ENCODE data around the gene FAM98C.
A peak's percentile ranks its signal among the peaks of the same experiment; 100 is the strongest.

FAM98C gene

GRCh38 chr19:38386300-38386970, 16.5 kb upstream of the FAM98C start:
- Mint-ChIP-seq H3K27ac (no peak overlapping the region), H3K36me3 (ENCODE audit: low read depth) (peaks cover 43% of the 10 kb centered on the region), H3K27me3 (peaks cover 24% of the 10 kb centered on the region), H3K4me1 (ENCODE audit: low read depth) (peaks cover 29% of the 10 kb centered on the region), H3K9me3 (no peaks in the 10 kb centered on the region), H3K4me3 (no peak overlapping the region)
- peak; percentile 38 for DNase-seq

- H3K36me3 Mint-ChIP-seq (ENCODE audit: low read depth): peaks cover 37% of the 10 kb centered on the region
- H3K4me1 Mint-ChIP-seq (ENCODE audit: low read depth): peaks cover 29% of the 10 kb centered on the region
- DNase-seq: no peak
- peaks cover 24% of the 10 kb centered on the region for H3K27me3 Mint-ChIP-seq
- peak overlapping the region; percentile 60 for H3K4me3 Mint-ChIP-seq
- H3K9me3 Mint-ChIP-seq: no peaks in the 10 kb centered on the region
- H3K27ac Mint-ChIP-seq: peak overlapping the region; percentile 62
Observed at GRCh38 chr19:38386971-38387549, 15.8 kb upstream of the FAM98C start.

GRCh38 chr19:38387550-38388348, 15.1 kb upstream of the FAM98C start, which contains the start of gene GGN:
TSS of gene GGN (minus strand) at chr19:38388034. CDS start at chr19:38387261, 773 bp downstream.
- Mint-ChIP-seq H3K27ac (peak within 1 kb of the TSS; percentile 70), H3K4me3 (peak within 1 kb of the TSS; percentile 73), H3K36me3 (ENCODE audit: low read depth) (peaks cover 30% of the 10 kb centered on the region), H3K27me3 (peaks cover 24% of the 10 kb centered on the region), H3K4me1 (ENCODE audit: low read depth) (peaks cover 32% of the 10 kb centered on the region), H3K9me3 (no peaks in the 10 kb centered on the region)
- DNase-seq: peak; percentile 86

DNA sequence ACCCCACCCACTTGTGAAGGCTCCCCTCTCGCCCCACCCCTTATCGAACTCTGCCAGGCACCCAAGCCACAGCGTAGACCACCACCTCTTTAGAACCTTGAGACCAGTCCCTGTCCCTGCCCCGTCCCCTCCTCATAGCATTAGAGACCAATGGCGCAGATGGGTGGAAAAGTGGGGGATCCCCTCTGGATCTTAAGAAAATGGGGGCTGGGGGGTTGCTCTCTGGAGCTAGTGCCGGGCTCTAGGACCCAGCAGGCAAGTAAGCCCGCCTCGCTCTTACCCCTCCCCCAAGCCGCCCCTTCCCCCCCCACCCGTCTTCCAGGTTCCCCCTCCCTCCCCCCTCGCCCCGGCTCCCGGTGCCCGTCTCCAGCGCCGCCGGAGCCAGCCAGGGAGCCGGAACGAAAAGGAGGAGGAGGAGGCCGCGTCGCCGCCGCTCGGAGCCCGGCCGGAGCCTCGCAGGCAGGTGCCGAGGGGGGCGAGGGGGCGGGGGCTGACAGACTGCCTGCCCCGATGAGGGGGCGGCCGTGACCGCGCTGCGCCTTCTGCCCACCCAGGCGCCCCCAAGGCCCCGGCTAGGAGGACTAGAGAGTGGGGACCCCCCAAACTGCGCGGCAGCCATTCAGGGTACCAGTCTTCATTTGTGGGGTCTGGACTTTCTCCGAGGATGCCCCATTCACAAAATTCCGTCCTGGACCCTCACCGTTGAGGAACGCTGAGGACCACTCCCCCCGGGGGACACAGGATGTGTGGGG, 14.4 kb upstream of the FAM98C start, which contains the start of gene SPRED3:
Gene SPRED3, plus strand, starts transcription at position 349 of the 752 bp plus-strand sequence. CDS start 1,606 bp downstream, outside the sequence.
- Mint-ChIP-seq H3K27me3 (peaks cover 24% of the 10 kb centered on the region), H3K9me3 (no peaks in the 10 kb centered on the region), H3K27ac (peak within 1 kb of the TSS; percentile 70), H3K36me3 (ENCODE audit: low read depth) (peaks cover 22% of the 10 kb centered on the region), H3K4me3 (peak within 1 kb of the TSS; percentile 73), H3K4me1 (ENCODE audit: low read depth) (peaks cover 34% of the 10 kb centered on the region)
- no peak for DNase-seq

- Mint-ChIP-seq H3K36me3 (ENCODE audit: low read depth) (peaks cover 14% of the 10 kb centered on the region), H3K4me1 (ENCODE audit: low read depth) (peaks cover 39% of the 10 kb centered on the region), H3K4me3 (peak overlapping the region; percentile 45), H3K27ac (peak overlapping the region; percentile 15), H3K9me3 (no peaks in the 10 kb centered on the region), H3K27me3 (peaks cover 26% of the 10 kb centered on the region)
- no peak for DNase-seq
Observed at GRCh38 chr19:38389101-38389925, 13.6 kb upstream of the FAM98C start.

DNA sequence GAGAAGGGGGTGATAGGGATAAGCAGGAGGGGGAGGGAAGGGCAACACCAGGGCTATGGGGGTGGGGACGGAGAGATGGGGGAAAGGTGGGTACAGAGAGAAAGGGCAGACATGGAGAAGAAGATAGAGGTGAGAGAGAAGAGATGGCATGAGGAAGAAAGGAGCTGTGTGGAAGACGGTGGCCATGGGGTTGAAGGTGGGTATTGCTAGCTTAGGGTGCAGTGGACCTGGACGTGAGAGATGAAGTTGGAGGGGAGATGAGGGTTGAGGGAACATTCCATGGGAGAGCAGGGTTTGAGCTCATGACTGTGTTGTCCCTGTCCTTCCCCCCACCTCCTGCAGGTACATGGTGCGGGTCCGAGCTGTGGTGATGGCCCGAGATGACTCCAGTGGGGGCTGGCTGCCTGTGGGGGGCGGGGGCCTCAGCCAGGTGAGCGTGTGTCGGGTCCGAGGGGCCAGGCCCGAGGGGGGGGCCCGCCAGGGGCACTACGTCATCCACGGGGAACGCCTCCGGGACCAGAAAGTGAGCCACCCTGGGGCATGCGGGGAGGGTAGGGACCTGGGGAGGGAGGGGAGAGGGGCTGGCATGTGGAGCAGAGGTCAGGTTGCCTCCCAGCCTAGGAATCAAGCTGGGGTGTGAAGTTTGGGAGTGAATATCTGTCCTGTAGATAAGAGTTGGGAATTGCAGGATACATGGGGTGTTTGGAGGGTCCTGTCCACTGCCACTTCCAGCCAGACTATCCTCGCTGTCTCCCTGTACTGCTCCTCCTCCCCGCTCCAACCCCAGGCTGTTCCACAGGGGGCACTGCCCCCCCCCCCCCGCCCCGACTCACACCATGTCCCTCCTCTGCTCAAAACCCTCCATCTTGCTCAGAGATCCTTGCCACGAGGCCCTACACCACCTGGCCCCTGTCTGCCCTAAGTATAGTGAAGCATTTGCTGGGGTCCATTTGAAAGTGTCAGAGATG, 12.7 kb upstream of the FAM98C start:
- H3K4me3 Mint-ChIP-seq: peak overlapping the region; percentile 45
- H3K9me3 Mint-ChIP-seq: no peaks in the 10 kb centered on the region
- DNase-seq: no peak
- no peak overlapping the region for H3K27ac Mint-ChIP-seq
- peaks cover 43% of the 10 kb centered on the region for H3K4me1 Mint-ChIP-seq (ENCODE audit: low read depth)
- H3K27me3 Mint-ChIP-seq: peaks cover 23% of the 10 kb centered on the region
- peaks cover 5% of the 10 kb centered on the region for H3K36me3 Mint-ChIP-seq (ENCODE audit: low read depth)

GRCh38 chr19:38391911-38392464, 10.9 kb upstream of the FAM98C start:
- no peak for DNase-seq
- Mint-ChIP-seq H3K4me1 (ENCODE audit: low read depth) (peaks cover 49% of the 10 kb centered on the region), H3K9me3 (no peaks in the 10 kb centered on the region), H3K27me3 (peaks cover 23% of the 10 kb centered on the region), H3K4me3 (no peak overlapping the region), H3K36me3 (ENCODE audit: low read depth) (peaks cover 3% of the 10 kb centered on the region), H3K27ac (no peak overlapping the region)

DNA sequence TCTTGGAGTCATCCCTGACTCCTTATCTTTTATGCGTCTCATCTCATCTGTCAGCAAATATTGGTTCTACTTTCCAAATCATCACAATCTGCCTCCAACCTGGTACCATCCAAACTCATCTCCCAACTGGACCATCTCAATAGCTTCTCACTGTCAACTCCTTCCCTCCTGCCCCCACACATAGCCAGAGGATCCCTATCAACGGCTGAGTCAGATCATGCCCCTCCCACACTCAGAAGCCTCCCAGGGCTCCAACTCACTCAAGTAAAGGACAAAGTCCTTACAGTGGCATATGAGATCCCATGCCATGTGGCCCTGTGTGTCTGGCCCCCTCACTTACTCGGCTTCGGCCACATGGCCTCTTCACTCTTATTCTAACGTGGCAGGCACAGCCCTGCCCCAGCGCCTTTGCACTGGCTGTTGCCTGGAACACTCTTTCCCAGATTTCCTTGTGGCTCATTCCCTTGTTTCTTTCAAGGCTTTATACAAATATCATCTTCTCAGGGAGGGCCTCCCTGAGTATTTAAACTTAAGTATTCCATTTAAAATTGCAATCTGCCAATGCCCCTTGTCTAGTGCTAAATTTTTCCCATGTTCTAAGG, 10.1 kb upstream of the FAM98C start:
- no peak for DNase-seq
- H3K4me3 Mint-ChIP-seq: no peak overlapping the region
- no peak overlapping the region for H3K27ac Mint-ChIP-seq
- no peaks in the 10 kb centered on the region for H3K9me3 Mint-ChIP-seq
- H3K27me3 Mint-ChIP-seq: peaks cover 18% of the 10 kb centered on the region
- H3K4me1 Mint-ChIP-seq (ENCODE audit: low read depth): peaks cover 43% of the 10 kb centered on the region
- no peaks in the 10 kb centered on the region for H3K36me3 Mint-ChIP-seq (ENCODE audit: low read depth)

- Mint-ChIP-seq H3K27me3 (peaks cover 11% of the 10 kb centered on the region), H3K9me3 (no peaks in the 10 kb centered on the region), H3K4me1 (ENCODE audit: low read depth) (peaks cover 33% of the 10 kb centered on the region), H3K36me3 (ENCODE audit: low read depth) (no peaks in the 10 kb centered on the region), H3K27ac (no peak overlapping the region), H3K4me3 (peak overlapping the region; percentile 75)
- DNase-seq: peak; percentile 82
Observed at GRCh38 chr19:38394488-38394887, 8.4 kb upstream of the FAM98C start.

GRCh38 chr19:38395381-38396114, 7.3 kb upstream of the FAM98C start:
- peak overlapping the region; percentile 75 for H3K4me3 Mint-ChIP-seq

DNA sequence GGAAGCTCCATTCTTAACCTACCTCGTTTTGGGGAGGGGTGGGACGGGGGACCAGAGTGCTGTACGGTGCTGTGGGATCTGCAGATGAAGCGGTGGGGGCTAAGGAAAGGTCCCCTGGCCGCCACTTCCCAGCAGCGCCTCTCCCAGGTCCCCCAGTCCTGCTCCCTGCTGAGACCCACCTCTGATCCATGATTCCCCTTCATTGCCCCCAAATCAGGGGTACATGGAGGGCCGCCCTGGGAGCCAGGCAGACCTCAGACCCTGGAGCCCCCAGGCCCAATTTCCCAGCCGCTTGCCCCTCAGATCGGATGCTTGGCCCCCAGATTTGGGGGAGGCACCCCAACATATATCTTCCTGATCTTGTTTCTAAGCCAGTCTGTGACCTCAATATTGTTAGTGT, 3.8 kb upstream of the FAM98C start:
- H3K27ac Mint-ChIP-seq: no peak overlapping the region
- H3K27me3 Mint-ChIP-seq: peaks cover under 1% of the 10 kb centered on the region
- H3K4me1 Mint-ChIP-seq (ENCODE audit: low read depth): peaks cover 29% of the 10 kb centered on the region
- DNase-seq: no peak
- no peaks in the 10 kb centered on the region for H3K9me3 Mint-ChIP-seq
- H3K4me3 Mint-ChIP-seq: no peak overlapping the region
- H3K36me3 Mint-ChIP-seq (ENCODE audit: low read depth): peaks cover 2% of the 10 kb centered on the region

More at GRCh38 chr19:38395381-38396114, 7.3 kb upstream of the FAM98C start:
- Mint-ChIP-seq H3K27ac (peak overlapping the region; percentile 19), H3K27me3 (peaks cover 6% of the 10 kb centered on the region), H3K9me3 (no peaks in the 10 kb centered on the region), H3K4me1 (ENCODE audit: low read depth) (peaks cover 27% of the 10 kb centered on the region), H3K36me3 (ENCODE audit: low read depth) (no peaks in the 10 kb centered on the region)
- peak; percentile 80 for DNase-seq

GRCh38 chr19:38399537-38399936, 3.4 kb upstream of the FAM98C start:
- Mint-ChIP-seq H3K9me3 (no peaks in the 10 kb centered on the region), H3K36me3 (ENCODE audit: low read depth) (peaks cover 2% of the 10 kb centered on the region), H3K27me3 (no peaks in the 10 kb centered on the region), H3K27ac (no peak overlapping the region), H3K4me1 (ENCODE audit: low read depth) (peaks cover 27% of the 10 kb centered on the region), H3K4me3 (no peak overlapping the region)
- no peak for DNase-seq
